ENCODE results near the gene LRRFIP1. TPM values are rescaled to one million over a fixed set of nuclear protein-coding genes. Genes with fewer than 3 reads are reported as not detected.

Gene LRRFIP1
- total and polyA plus RNA-seq, 2 of the 13 experiments (the other 11 are each of a cell fraction or from before 2014, with no cell fraction given) = 15.9 to 40.5 TPM

DNA sequence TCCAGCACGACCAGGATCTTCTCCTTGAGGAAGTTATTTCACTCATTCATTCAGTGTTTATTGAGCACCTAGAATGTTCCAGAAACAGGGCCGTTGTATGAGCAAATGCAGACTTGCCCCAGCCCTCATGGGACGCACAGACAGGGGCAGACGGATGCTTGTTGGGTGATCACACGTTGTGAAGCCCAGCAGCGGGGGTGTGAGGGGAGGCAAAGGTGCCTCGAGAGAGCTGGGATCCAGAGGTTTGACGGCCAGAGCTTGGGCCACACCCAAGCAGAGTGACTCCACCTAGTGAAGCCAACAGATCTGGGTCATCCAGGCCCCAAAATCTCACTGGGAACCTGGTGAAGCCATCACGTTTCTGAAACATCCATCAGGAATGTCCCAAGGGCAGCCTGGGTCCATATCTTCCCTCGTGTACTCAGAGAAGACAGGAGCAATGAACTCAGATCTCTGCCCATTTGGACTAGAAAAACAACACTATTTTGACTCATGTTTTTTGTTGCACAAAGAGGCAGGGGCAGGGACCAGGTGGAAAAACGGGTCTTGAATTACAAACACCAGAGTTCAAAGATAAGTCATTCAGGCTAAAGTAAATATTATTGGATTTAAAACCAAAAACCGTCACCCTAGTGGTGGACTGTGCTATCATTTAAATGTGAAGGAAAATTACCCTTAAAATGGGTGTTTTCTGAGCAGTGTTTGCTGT, 116.3 kb downstream of the LRRFIP1 start (continued):
- TF ChIP-seq, protein P1, sequence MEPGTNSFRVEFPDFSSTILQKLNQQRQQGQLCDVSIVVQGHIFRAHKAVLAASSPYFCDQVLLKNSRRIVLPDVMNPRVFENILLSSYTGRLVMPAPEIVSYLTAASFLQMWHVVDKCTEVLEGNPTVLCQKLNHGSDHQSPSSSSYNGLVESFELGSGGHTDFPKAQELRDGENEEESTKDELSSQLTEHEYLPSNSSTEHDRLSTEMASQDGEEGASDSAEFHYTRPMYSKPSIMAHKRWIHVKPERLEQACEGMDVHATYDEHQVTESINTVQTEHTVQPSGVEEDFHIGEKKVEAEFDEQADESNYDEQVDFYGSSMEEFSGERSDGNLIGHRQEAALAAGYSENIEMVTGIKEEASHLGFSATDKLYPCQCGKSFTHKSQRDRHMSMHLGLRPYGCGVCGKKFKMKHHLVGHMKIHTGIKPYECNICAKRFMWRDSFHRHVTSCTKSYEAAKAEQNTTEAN (CRISPR knock-in tag; conservative IDR thresholded peaks at IDR 0.05) = 0 out of 2 replicates have a peak, but pooled peaks have one; percentile 35
- TF ChIP-seq, protein P2, sequence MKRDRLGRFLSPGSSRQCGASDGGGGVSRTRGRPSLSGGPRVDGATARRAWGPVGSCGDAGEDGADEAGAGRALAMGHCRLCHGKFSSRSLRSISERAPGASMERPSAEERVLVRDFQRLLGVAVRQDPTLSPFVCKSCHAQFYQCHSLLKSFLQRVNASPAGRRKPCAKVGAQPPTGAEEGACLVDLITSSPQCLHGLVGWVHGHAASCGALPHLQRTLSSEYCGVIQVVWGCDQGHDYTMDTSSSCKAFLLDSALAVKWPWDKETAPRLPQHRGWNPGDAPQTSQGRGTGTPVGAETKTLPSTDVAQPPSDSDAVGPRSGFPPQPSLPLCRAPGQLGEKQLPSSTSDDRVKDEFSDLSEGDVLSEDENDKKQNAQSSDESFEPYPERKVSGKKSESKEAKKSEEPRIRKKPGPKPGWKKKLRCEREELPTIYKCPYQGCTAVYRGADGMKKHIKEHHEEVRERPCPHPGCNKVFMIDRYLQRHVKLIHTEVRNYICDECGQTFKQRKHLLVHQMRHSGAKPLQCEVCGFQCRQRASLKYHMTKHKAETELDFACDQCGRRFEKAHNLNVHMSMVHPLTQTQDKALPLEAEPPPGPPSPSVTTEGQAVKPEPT (CRISPR knock-in tag; IDR thresholded peaks at IDR 0.05; ENCODE audit: low read depth) = no peak
- TF ChIP-seq HHEX (CRISPR knock-in tag; IDR thresholded peaks at IDR 0.05) (0 out of 2 replicates have a peak, but pooled peaks have one; percentile 38), ZNF430 (CRISPR knock-in tag; IDR thresholded peaks at IDR 0.05) (0 out of 2 replicates have a peak, but pooled peaks have one; percentile 62), KMT2B (CRISPR knock-in tag; IDR thresholded peaks at IDR 0.05) (peak; percentile 63; the same call in 1 of the 2 replicates), GATA4 (IDR thresholded peaks at IDR 0.05; ENCODE audit: borderline replicate concordance, low read depth) (0 out of 2 replicates have a peak, but pooled peaks have one; percentile 66), CENPBD1 (CRISPR knock-in tag; IDR thresholded peaks at IDR 0.05; ENCODE audit: borderline replicate concordance, low read depth) (no peak), BCL6 (CRISPR knock-in tag; IDR thresholded peaks at IDR 0.05) (peak; percentile 95), ZZZ3 (CRISPR knock-in tag; IDR thresholded peaks at IDR 0.05; ENCODE audit: borderline replicate concordance) (no peak), ZNF30 (CRISPR knock-in tag; IDR thresholded peaks at IDR 0.05) (no peak; the same call in 1 of the 2 replicates), ZFP1 (CRISPR knock-in tag; IDR thresholded peaks at IDR 0.05) (peak; percentile 29; the same call in 1 of the 2 replicates), EED (CRISPR knock-in tag; IDR thresholded peaks at IDR 0.05) (no peak), HOXA7 (CRISPR knock-in tag; IDR thresholded peaks at IDR 0.05) (no peak), RFXAP (CRISPR knock-in tag; IDR thresholded peaks at IDR 0.05; ENCODE audit: borderline replicate concordance) (no peak), ZNF296 (CRISPR knock-in tag; conservative IDR thresholded peaks at IDR 0.05) (no peak), CBX2 (IDR thresholded peaks at IDR 0.05; ENCODE audit: low read depth, low read length) (no peak), CBX2 (CRISPR knock-in tag; IDR thresholded peaks at IDR 0.05; ENCODE audit: low read depth) (no peak; the same call in 1 of the 2 replicates), SMYD3 (CRISPR knock-in tag; IDR thresholded peaks at IDR 0.05) (peak; percentile 14; the same call in 1 of the 2 replicates), KDM4B (CRISPR knock-in tag; IDR thresholded peaks at IDR 0.05) (peak; percentile 40; the same call in 1 of the 2 replicates), POLR2AphosphoS5 (IDR thresholded peaks at IDR 0.05; ENCODE audit: low read depth, low read length) (no peak)
- TF ChIP-seq, protein P3, sequence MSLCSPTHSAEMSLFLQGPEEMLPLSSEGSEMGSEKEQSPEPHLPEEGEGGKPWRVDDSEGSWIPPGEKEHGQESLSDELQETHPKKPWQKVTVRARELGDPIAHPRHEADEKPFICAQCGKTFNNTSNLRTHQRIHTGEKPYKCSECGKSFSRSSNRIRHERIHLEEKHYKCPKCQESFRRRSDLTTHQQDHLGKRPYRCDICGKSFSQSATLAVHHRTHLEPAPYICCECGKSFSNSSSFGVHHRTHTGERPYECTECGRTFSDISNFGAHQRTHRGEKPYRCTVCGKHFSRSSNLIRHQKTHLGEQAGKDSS (CRISPR knock-in tag; IDR thresholded peaks at IDR 0.05; ENCODE audit: borderline replicate concordance, low read depth) = peak; percentile 67; the same call in 1 of the 2 replicates
- TF ChIP-seq, protein P4, sequence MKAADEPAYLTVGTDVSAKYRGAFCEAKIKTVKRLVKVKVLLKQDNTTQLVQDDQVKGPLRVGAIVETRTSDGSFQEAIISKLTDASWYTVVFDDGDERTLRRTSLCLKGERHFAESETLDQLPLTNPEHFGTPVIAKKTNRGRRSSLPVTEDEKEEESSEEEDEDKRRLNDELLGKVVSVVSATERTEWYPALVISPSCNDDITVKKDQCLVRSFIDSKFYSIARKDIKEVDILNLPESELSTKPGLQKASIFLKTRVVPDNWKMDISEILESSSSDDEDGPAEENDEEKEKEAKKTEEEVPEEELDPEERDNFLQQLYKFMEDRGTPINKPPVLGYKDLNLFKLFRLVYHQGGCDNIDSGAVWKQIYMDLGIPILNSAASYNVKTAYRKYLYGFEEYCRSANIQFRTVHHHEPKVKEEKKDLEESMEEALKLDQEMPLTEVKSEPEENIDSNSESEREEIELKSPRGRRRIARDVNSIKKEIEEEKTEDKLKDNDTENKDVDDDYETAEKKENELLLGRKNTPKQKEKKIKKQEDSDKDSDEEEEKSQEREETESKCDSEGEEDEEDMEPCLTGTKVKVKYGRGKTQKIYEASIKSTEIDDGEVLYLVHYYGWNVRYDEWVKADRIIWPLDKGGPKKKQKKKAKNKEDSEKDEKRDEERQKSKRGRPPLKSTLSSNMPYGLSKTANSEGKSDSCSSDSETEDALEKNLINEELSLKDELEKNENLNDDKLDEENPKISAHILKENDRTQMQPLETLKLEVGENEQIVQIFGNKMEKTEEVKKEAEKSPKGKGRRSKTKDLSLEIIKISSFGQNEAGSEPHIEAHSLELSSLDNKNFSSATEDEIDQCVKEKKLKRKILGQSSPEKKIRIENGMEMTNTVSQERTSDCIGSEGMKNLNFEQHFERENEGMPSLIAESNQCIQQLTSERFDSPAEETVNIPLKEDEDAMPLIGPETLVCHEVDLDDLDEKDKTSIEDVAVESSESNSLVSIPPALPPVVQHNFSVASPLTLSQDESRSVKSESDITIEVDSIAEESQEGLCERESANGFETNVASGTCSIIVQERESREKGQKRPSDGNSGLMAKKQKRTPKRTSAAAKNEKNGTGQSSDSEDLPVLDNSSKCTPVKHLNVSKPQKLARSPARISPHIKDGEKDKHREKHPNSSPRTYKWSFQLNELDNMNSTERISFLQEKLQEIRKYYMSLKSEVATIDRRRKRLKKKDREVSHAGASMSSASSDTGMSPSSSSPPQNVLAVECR (CRISPR knock-in tag; IDR thresholded peaks at IDR 0.05; ENCODE audit: borderline replicate concordance) = peak; percentile 67; the same call in 1 of the 2 replicates

All from HepG2 (cell line).